GM12878 (cell line): Measurements from ENCODE around the gene PTPRN2. TPM values are rescaled to one million over a fixed set of nuclear protein-coding genes. Genes with fewer than 3 reads are reported as not detected.

ENCODE experiments used
- ATAC-seq: fragments of 200-7000 bp; cut with Tn5 transposase; 3 replicates; pipeline ENCODE4 v1.9.1; 2020; ENCODE audit warnings: mild to moderate bottlenecking, moderate library complexity
- BruUV-seq: library from RNA; stranded (reverse); fragments of 400-500 nt; replicated peaks from 2 replicates; lab custom pipeline; 2021; lab: Mats Ljungman, UMichigan
- CTCF ChIA-PET: fragments of 300-600 bp; sonication (Branson Sonifier 250); formaldehyde crosslinking; extraction: SDS; loops from one replicate; lab custom pipeline; 2021; ENCODE audit warnings: inconsistent platforms; lab: Yijun Ruan, JAX
- POLR2A ChIA-PET: fragments of 350-600 bp; formaldehyde crosslinking; extraction: SDS; loops from one replicate; lab custom pipeline; 2021; ENCODE audit warnings: inconsistent platforms; lab: Charles Lee
- RAD21 ChIA-PET: fragments of 300-600 bp; sonication (Branson Sonifier 250); formaldehyde crosslinking; loops from one replicate; lab custom pipeline; 2023; ENCODE audit warnings: antibody characterized with exemption; ENCODE audit not compliant: unreplicated experiment; lab: Charles Lee
- SMC1A ChIA-PET: fragments of 300-600 bp; sonication (Branson Sonifier 250); formaldehyde crosslinking; loops from one replicate; lab custom pipeline; 2023; ENCODE audit not compliant: unreplicated experiment, uncharacterized antibody; lab: Charles Lee
- DNase-seq: peaks from one replicate; pipeline ENCODE4 v3.0.0-alpha.2; 2011; ENCODE audit warnings: low read depth, low spot score
- FAIRE-seq: peaks from 3 replicates; lab custom pipeline; 2011; peaks lifted over from hg19 to GRCh38; lab: Jason Lieb, UNC
- H2AFZ ChIP-seq: 2 replicates; pipeline ENCODE4 v1.6.0; 2011; ENCODE audit warnings: low read depth, low read length, control low read depth; ENCODE audit not compliant: control insufficient read depth
- H3K27ac ChIP-seq: 2 replicates; pipeline ENCODE4 v1.5.1; 2011; ENCODE audit warnings: control low read depth; ENCODE audit not compliant: control insufficient read depth, insufficient read depth
- H3K27me3 ChIP-seq, 2 experiments: replicated peaks in 1 of 2; 2 replicates each; pipeline versions ENCODE4 v1.6.0 to v1.6.1; 2011; ENCODE audit warnings: low read length in 1 of 2; ENCODE audit not compliant: control insufficient read depth in 2 of 2, insufficient read depth in 2 of 2
- H3K36me3 ChIP-seq, 2 experiments: 2 replicates each; pipeline ENCODE4 v1.5.1; 2011; ENCODE audit warnings: low read length in 1 of 2; ENCODE audit not compliant: control insufficient read depth in 2 of 2, insufficient read depth in 2 of 2
- H3K4me1 ChIP-seq: 2 replicates; pipeline ENCODE4 v1.6.1; 2011; ENCODE audit warnings: mild to moderate bottlenecking, low read length, moderate library complexity, mixed read lengths; ENCODE audit not compliant: control insufficient read depth, insufficient read depth
- H3K4me2 ChIP-seq: 2 replicates; pipeline ENCODE4 v1.6.0; 2011; ENCODE audit warnings: control low read depth; ENCODE audit not compliant: control insufficient read depth, insufficient read depth
- H3K4me3 ChIP-seq: fragments of 200-600 bp; sonication (generic); 2 replicates; pipeline ENCODE4 v1.5.1; 2016
- H3K79me2 ChIP-seq: 2 replicates; pipeline ENCODE4 v1.6.0; 2011; ENCODE audit warnings: low read length; ENCODE audit not compliant: control insufficient read depth, insufficient read depth
- H3K9ac ChIP-seq: 2 replicates; pipeline ENCODE4 v1.8.0; 2011; ENCODE audit warnings: low read length, control low read depth, mixed read lengths; ENCODE audit not compliant: control insufficient read depth, insufficient read depth
- H3K9me3 ChIP-seq: replicated peaks from 3 replicates; pipeline ENCODE4 v1.5.1; 2011; ENCODE audit warnings: mild to moderate bottlenecking, low read length; ENCODE audit not compliant: control insufficient read depth, insufficient read depth
- H4K20me1 ChIP-seq: 2 replicates; pipeline ENCODE4 v1.6.0; 2011; ENCODE audit not compliant: control insufficient read depth, insufficient read depth
- ASH2L ChIP-seq: fragments of 300-600, 200-600 bp; sonication (generic); IDR thresholded peaks from 2 replicates; pipeline ENCODE4 v1.6.1; 2017; ENCODE audit warnings: low read depth, mild to moderate bottlenecking, borderline replicate concordance
- MTA2 ChIP-seq: fragments of 450-650 bp; IDR thresholded peaks from 2 replicates; pipeline ENCODE4 v1.6.1; 2016; ENCODE audit warnings: low read depth, mild to moderate bottlenecking, moderate library complexity
- PBX3 ChIP-seq: IDR thresholded peaks from 2 replicates; pipeline ENCODE4 v1.6.1; 2011; ENCODE audit warnings: mild to moderate bottlenecking, low read depth, low read length, moderate library complexity; ENCODE audit not compliant: insufficient replicate concordance
- PRDM15 ChIP-seq: fragments of 450-650 bp; formaldehyde crosslinking; IDR thresholded peaks from 2 replicates; pipeline ENCODE4 v1.4.0; 2020; ENCODE audit warnings: mild to moderate bottlenecking, moderate library complexity
- RELA ChIP-seq: fragments of 450-650 bp; IDR thresholded peaks from 2 replicates; pipeline ENCODE4 v1.8.0; 2014; ENCODE audit warnings: borderline replicate concordance; ENCODE audit not compliant: partially characterized antibody
- RELB ChIP-seq: fragments of 450-650 bp; IDR thresholded peaks from 2 replicates; pipeline ENCODE4 v1.6.1; 2017; ENCODE audit warnings: low read depth, mild to moderate bottlenecking, moderate library complexity
- SMAD5 ChIP-seq: IDR thresholded peaks from 2 replicates; pipeline ENCODE4 v1.6.1; 2016; ENCODE audit warnings: antibody characterized with exemption, low read depth
- SPI1 ChIP-seq: IDR thresholded peaks from 2 replicates; pipeline ENCODE4 v1.6.1; 2011; ENCODE audit warnings: low read depth, mild to moderate bottlenecking, low read length, moderate library complexity, borderline replicate concordance; ENCODE audit not compliant: insufficient read depth
- SREBF1 ChIP-seq: IDR thresholded peaks from 2 replicates; pipeline ENCODE4 v1.6.1; 2012; ENCODE audit warnings: mild to moderate bottlenecking, low read length
- SREBF2 ChIP-seq: IDR thresholded peaks from 2 replicates; pipeline ENCODE4 v1.6.1; 2012; ENCODE audit warnings: mild to moderate bottlenecking, low read length
- STAT3 ChIP-seq: IDR thresholded peaks from 2 replicates; pipeline ENCODE4 v1.6.1; 2011; ENCODE audit warnings: low read depth, low read length, improper control_type of control experiment
- YY1 ChIP-seq: IDR thresholded peaks from 2 replicates; pipeline ENCODE4 v1.6.1; 2011; ENCODE audit warnings: low read depth, mild to moderate bottlenecking, low read length
- ZNF207 ChIP-seq: fragments of 450-650 bp; IDR thresholded peaks from 2 replicates; pipeline ENCODE4 v1.6.1; 2014; ENCODE audit warnings: antibody characterized with exemption, mild to moderate bottlenecking, borderline replicate concordance
- ZNF24 ChIP-seq: fragments of 450-650 bp; IDR thresholded peaks from 2 replicates; pipeline ENCODE4 v1.6.1; 2017; ENCODE audit warnings: antibody characterized with exemption, mild to moderate bottlenecking
- WGBS: methylation state at CpG from one replicate; pipeline ENCODE4 v1.1.6; 2016; ENCODE audit warnings: low lambda C conversion rate; ENCODE audit not compliant: insufficient replicate concordance, insufficient coverage; ENCODE audit errors: missing lambda C conversion rate; 5-methylcytosine and 5-hydroxymethylcytosine counted together
- in situ Hi-C: fragments of 300-500 bp; cut with MboI; formaldehyde crosslinking; loops from 9 replicates; pipeline ENCODE4 v1.14.3; 2018; ENCODE audit warnings: mixed read lengths
- intact Hi-C: fragments of 100-400 bp; cut with micrococcal nuclease; formaldehyde crosslinking; loops from one replicate; pipeline ENCODE4 v1.14.2; 2022; ENCODE audit not compliant: unreplicated experiment
- polyA plus RNA-seq, 11 experiments: library from polyadenylated mRNA; depleted of rRNA in 4 of 11; unstranded in 6 of 11; stranded (reverse) in 5 of 11; fragments of >200 nt; fragmentation: Nextera tagmentation in 4 of 11; fragmentation: Illumina TruSeq in 1 of 11; extraction: Ambion mirVana in 4 of 11; extraction: Trizol in 1 of 11; gene quantifications; 1 replicate in 1 of 11; 2 replicates in 10 of 11; pipeline versions ENCODE4 v1.2.1 to v1.2.3, GENCODE V29; 2011 to 2016; ENCODE audit warnings: inconsistent platforms in 2 of 11, missing spikeins in 2 of 11, low read depth in 1 of 11
- total RNA-seq, 4 experiments: library from RNA; depleted of rRNA in 3 of 4; stranded (reverse); fragments of >200 nt in 3 of 4; fragmentation: Illumina TruSeq in 1 of 4; extraction: Trizol in 1 of 4; gene quantifications; 2 replicates each; pipeline versions ENCODE4 v1.2.1 to v1.2.3, GENCODE V29; 2013 to 2021

The PTPRN2 gene
- total and polyA plus RNA-seq, 10 of the 15 experiments (the other 5 are each of a cell fraction or from before 2014, with no cell fraction given), result 5.4 TPM; not detected in 9

- TF ChIP-seq PBX3, result no peak
- TF ChIP-seq SPI1, result no peak
- TF ChIP-seq SREBF1, result no peak
- TF ChIP-seq RELA, result no peak
These were observed 1000.4 kb downstream of the PTPRN2 start (continued) for GRCh38 chr7:157587051-157587804.

- WGBS, result 24% methylated on average over 15 of the region's 15 CpGs
- Histone ChIP-seq H3K9me3 (no peaks in the 10 kb centered on the region; the same call in 2 of the 3 replicates), H3K9ac (no peak overlapping the region), H3K4me2 (no peak overlapping the region), H3K4me1 (no peaks in the 10 kb centered on the region), H3K4me3 (no peak overlapping the region), H2AFZ (no peak overlapping the region), H4K20me1 (no peaks in the 10 kb centered on the region)
- FAIRE-seq (no peak), ATAC-seq (no peak)
- ChIA-PET CTCF (no interaction called here), POLR2A (no interaction called here), RAD21 (no interaction called here)
- BruUV-seq, result no TSS peak
- no peak for TF ChIP-seq MTA2
- TF ChIP-seq ASH2L, result no peak
- TF ChIP-seq SREBF2, result no peak
- no peak for TF ChIP-seq STAT3
- TF ChIP-seq RELB, result no peak
- no peak for TF ChIP-seq ZNF207
- no peak for TF ChIP-seq PRDM15 (CRISPR knock-in tag)
- no peak for TF ChIP-seq SMAD5
- no peak for TF ChIP-seq YY1
- no peak for TF ChIP-seq ZNF24
- TF ChIP-seq, all 136 proteins: peak for 0
- in situ Hi-C loops, result no loop called here
- no peak overlapping the region for H3K27ac ChIP-seq
- intact Hi-C loops, result no loop called here
- no peak for DNase-seq
- SMC1A ChIA-PET, result no interaction called here
- no peaks in the 10 kb centered on the region for H3K36me3 ChIP-seq
- no peaks in the 10 kb centered on the region for H3K79me2 ChIP-seq
- H3K27me3 ChIP-seq, result no peaks in the 10 kb centered on the region
These were observed 1001.1 kb downstream of the PTPRN2 start for GRCh38 chr7:157586426-157586955.
